CD14-positive monocyte (primary cell): ENCODE measurements around the gene DPEP2NB. TPM values are rescaled to one million over a fixed set of nuclear protein-coding genes. Genes with fewer than 3 reads are reported as not detected.
A peak's percentile ranks its signal among the peaks of the same experiment; 100 is the strongest.
"Not testable (repeated sequence)": the region's sequence is repeated elsewhere in the genome, so short reads cannot be mapped to it uniquely, and the experiment has no call there.

Source experiments
- DNase-seq, 3 donors: peaks; one replicate each; pipeline ENCODE4 v3.0.0-alpha.2; 2011 to 2022
- H2AFZ ChIP-seq: 2 replicates; pipeline ENCODE4 v1.6.0; 2012; ENCODE audit warnings: mild to moderate bottlenecking, low read depth, low read length, inconsistent platforms; ENCODE audit not compliant: insufficient read depth, poor library complexity, severe bottlenecking
- H3K27ac ChIP-seq, 2 donors: 1 replicate in 1 of 2; 2 replicates in 1 of 2; pipeline ENCODE4 v1.5.1; 2012 to 2013; ENCODE audit warnings: low read length in 2 of 2, control low read depth in 1 of 2, inconsistent platforms in 1 of 2, low read depth in 1 of 2, mild to moderate bottlenecking in 1 of 2
- H3K27me3 ChIP-seq, 2 donors: one replicate each; pipeline versions ENCODE4 v1.6.0 to v1.6.1; 2011 to 2013; ENCODE audit warnings: low read length in 2 of 2; ENCODE audit not compliant: control insufficient read depth in 2 of 2, insufficient read depth in 2 of 2
- H3K36me3 ChIP-seq, 2 donors: replicated peaks in 1 of 2; 1 replicate in 1 of 2; 2 replicates in 1 of 2; pipeline versions ENCODE4 v1.5.1 to v1.6.1; 2012 to 2013; ENCODE audit warnings: low read length in 2 of 2, control low read depth in 1 of 2, inconsistent platforms in 1 of 2, mild to moderate bottlenecking in 1 of 2; ENCODE audit not compliant: insufficient read depth in 2 of 2, control insufficient read depth in 1 of 2
- H3K4me1 ChIP-seq, 2 donors: 1 replicate in 1 of 2; 2 replicates in 1 of 2; pipeline versions ENCODE4 v1.5.1 to v1.6.1; 2012 to 2013; ENCODE audit warnings: low read length in 2 of 2, control low read depth in 1 of 2, inconsistent platforms in 1 of 2, mild to moderate bottlenecking in 1 of 2, moderate library complexity in 1 of 2; ENCODE audit not compliant: insufficient read depth in 2 of 2, control insufficient read depth in 1 of 2
- H3K4me2 ChIP-seq: replicated peaks from 2 replicates; pipeline ENCODE3; 2012; ENCODE audit warnings: low read length, moderate library complexity, mild to moderate bottlenecking; ENCODE audit not compliant: poor library complexity, severe bottlenecking; ENCODE audit errors: extremely low read depth
- H3K4me3 ChIP-seq, 3 experiments: fragments of 200-600 bp in 1 of 3; sonication (generic) in 1 of 3; replicated peaks in 1 of 3; 1 replicate in 2 of 3; 2 replicates in 1 of 3; pipeline ENCODE4 v1.5.1; 2011 to 2013; ENCODE audit warnings: low read length in 3 of 3, mild to moderate bottlenecking in 3 of 3, control low read depth in 2 of 3, low read depth in 2 of 3, inconsistent platforms in 1 of 3, moderate library complexity in 1 of 3
- H3K79me2 ChIP-seq: 2 replicates; pipeline ENCODE4 v1.6.0; 2012; ENCODE audit warnings: mild to moderate bottlenecking, control low read depth, inconsistent platforms, low read length, moderate library complexity; ENCODE audit not compliant: insufficient read depth
- H3K9ac ChIP-seq: 2 replicates; pipeline ENCODE4 v1.6.0; 2017; ENCODE audit warnings: low read length, mild to moderate bottlenecking; ENCODE audit not compliant: insufficient read depth, poor library complexity, severe bottlenecking
- H3K9me3 ChIP-seq, 2 donors: replicated peaks in 1 of 2; 1 replicate in 1 of 2; 2 replicates in 1 of 2; pipeline versions ENCODE4 v1.5.1 to v1.6.1; 2012 to 2013; ENCODE audit warnings: low read length in 2 of 2, control low read depth in 1 of 2; ENCODE audit not compliant: control insufficient read depth in 1 of 2, insufficient read depth in 1 of 2
- H4K20me1 ChIP-seq: 2 replicates; pipeline ENCODE4 v1.6.0; 2012; ENCODE audit warnings: mild to moderate bottlenecking, low read length, control low read depth, moderate library complexity; ENCODE audit not compliant: insufficient read depth
- H3K27ac Mint-ChIP-seq, 7 donors: one replicate each; pipeline ENCODE4 v1.8.0; 2020; ENCODE audit warnings: mild to moderate bottlenecking in 7 of 7, mixed read lengths in 7 of 7, moderate library complexity in 6 of 7, inconsistent platforms in 2 of 7
- H3K27me3 Mint-ChIP-seq, 3 donors: one replicate each; pipeline ENCODE4 v1.8.0; 2021 to 2022; ENCODE audit warnings: low read depth in 3 of 3, mild to moderate bottlenecking in 3 of 3, mixed read lengths in 3 of 3, moderate library complexity in 3 of 3, inconsistent platforms in 1 of 3
- H3K36me3 Mint-ChIP-seq, 2 donors: one replicate each; pipeline ENCODE4 v1.8.0; 2020; ENCODE audit warnings: mixed read lengths in 2 of 2, inconsistent platforms in 1 of 2, mild to moderate bottlenecking in 1 of 2
- H3K4me1 Mint-ChIP-seq: one replicate; pipeline ENCODE4 v1.8.0; 2020; ENCODE audit warnings: mild to moderate bottlenecking, mixed read lengths
- H3K4me3 Mint-ChIP-seq, 2 donors: one replicate each; pipeline ENCODE4 v1.8.0; 2020; ENCODE audit warnings: mild to moderate bottlenecking in 2 of 2, mixed read lengths in 2 of 2, moderate library complexity in 1 of 2
- H3K9me3 Mint-ChIP-seq, 7 donors: one replicate each; pipeline ENCODE4 v1.8.0; 2020 to 2022; ENCODE audit warnings: mixed read lengths in 7 of 7, mild to moderate bottlenecking in 6 of 7, moderate library complexity in 6 of 7, inconsistent platforms in 2 of 7
- CTCF ChIP-seq: fragments of 200-600 bp; IDR thresholded peaks from one replicate; pipeline ENCODE4 v1.8.0; 2022; ENCODE audit warnings: antibody characterized with exemption, mild to moderate bottlenecking
- WGBS: methylation state at CpG from one replicate; pipeline ENCODE4 v1.1.5; 2013; ENCODE audit warnings: missing lambda C conversion rate; ENCODE audit not compliant: insufficient coverage; 5-methylcytosine and 5-hydroxymethylcytosine counted together
- intact Hi-C, 2 donors: fragments of 100-400 bp; cut with micrococcal nuclease; formaldehyde crosslinking; loops; one replicate each; pipeline versions ENCODE4 v1.15.0 to v1.15.1; 2023
- polyA plus RNA-seq, 3 donors: library from polyadenylated mRNA; depleted of rRNA in 1 of 3; unstranded in 2 of 3; stranded (reverse) in 1 of 3; fragments of 300-500 nt in 2 of 3; fragments of >200 nt in 1 of 3; fragmentation: Illumina TruSeq in 2 of 3; gene quantifications; 1 replicate in 2 of 3; 2 replicates in 1 of 3; pipeline ENCODE4 v1.2.3, GENCODE V29; 2012 to 2021

DPEP2NB gene
- polyA plus RNA-seq, 3 donors: not detected

DNA sequence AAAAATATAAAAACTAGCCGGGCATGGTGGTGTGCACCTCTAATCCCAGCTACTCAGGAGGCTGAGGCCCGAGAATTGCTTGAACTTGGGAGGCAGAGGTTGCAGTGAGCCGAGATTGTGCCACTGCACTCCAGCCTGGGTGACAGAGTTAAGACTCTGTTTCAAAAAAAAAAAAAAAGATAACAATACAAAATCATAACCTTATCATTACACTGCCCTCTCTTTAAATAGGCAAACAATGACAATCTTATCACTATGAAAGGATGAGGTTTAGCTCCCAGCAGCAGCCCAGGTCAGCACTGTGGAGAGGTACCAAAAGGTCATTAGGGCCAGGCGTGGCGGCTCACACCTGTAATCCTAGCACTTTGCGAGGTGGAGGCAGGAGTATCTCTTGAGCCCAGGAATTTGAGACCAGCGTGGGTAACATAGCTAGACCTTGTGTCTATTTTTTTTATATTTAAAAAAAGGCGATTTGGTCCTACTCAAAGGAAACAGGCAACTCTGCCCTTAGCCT, 3.5 kb upstream of the DPEP2NB start:
- Histone ChIP-seq H3K27me3 (no peaks in the 10 kb centered on the region), H2AFZ (no peak overlapping the region), H3K9ac (no peak overlapping the region), H3K27ac (no peak overlapping the region), H3K4me2 (no peak overlapping the region), H4K20me1 (no peaks in the 10 kb centered on the region), H3K36me3 (peaks cover 4 to 12% of the 10 kb centered on the region in 2 donors), H3K79me2 (peaks cover 32% of the 10 kb centered on the region), H3K9me3 (no peaks in the 10 kb centered on the region), H3K4me1 (peaks cover 24 to 27% of the 10 kb centered on the region in 2 donors), H3K4me3 (no peak overlapping the region)
- DNase-seq: no peak
- Mint-ChIP-seq H3K4me1 (peaks cover 25% of the 10 kb centered on the region), H3K36me3 (peaks cover 9 to 15% of the 10 kb centered on the region in 2 donors), H3K27me3 (peaks cover 0 to 4% (median 0%) of the 10 kb centered on the region in 3 donors), H3K9me3 (no peaks in the 10 kb centered on the region), H3K4me3 (no peak overlapping the region), H3K27ac (peak overlapping the region in 3 of 7 donors; percentile 5 to 65 (median 40))
- TF ChIP-seq CTCF: no peak
- WGBS: 100% methylated on average over 3 of the region's 8 CpGs
- intact Hi-C loops: no loop called here

GRCh38 chr16:68013440-68013839, 2.3 kb downstream of the DPEP2NB start:
- peak in 2 of 3 donors; percentile 43 to 54 for DNase-seq
- peak overlapping the region; percentile 51 to 66 for H3K27ac ChIP-seq
- peak overlapping the region in 1 of 2 donors; percentile 67 for H3K4me3 Mint-ChIP-seq

GRCh38 chr16:68009872-68010271, 5.8 kb downstream of the DPEP2NB start:
- not testable (repeated sequence) for H3K4me3 Mint-ChIP-seq, H3K27me3 ChIP-seq, H3K4me2 ChIP-seq, H3K27ac ChIP-seq, H2AFZ ChIP-seq, H3K4me3 ChIP-seq, H4K20me1 ChIP-seq, H3K9me3 ChIP-seq, H3K9ac ChIP-seq, H3K36me3 Mint-ChIP-seq, H3K9me3 Mint-ChIP-seq, H3K27me3 Mint-ChIP-seq, DNase-seq, H3K79me2 ChIP-seq, H3K27ac Mint-ChIP-seq, H3K36me3 ChIP-seq
- H3K4me1 Mint-ChIP-seq: peaks cover 48% of the 10 kb centered on the region
- intact Hi-C loops: loop anchor here in 1 of 2 donors (2.0 kb wide), 1 partner anchor 17 kb away; no protein-coding TSS in a partner anchor
- 51% methylated on average over 2 of the region's 4 CpGs for WGBS
- peaks cover 53 to 54% of the 10 kb centered on the region in 2 donors for H3K4me1 ChIP-seq

More at GRCh38 chr16:68013440-68013839, 2.3 kb downstream of the DPEP2NB start:
- H3K9ac ChIP-seq: no peak overlapping the region
- no peaks in the 10 kb centered on the region for H3K27me3 ChIP-seq
- no peak for TF ChIP-seq CTCF
- no peaks in the 10 kb centered on the region for H3K9me3 ChIP-seq
- WGBS: no CpG with 5 or more reads among the region's 1 CpG
- Mint-ChIP-seq H3K27me3 (peaks cover 0 to 4% (median 0%) of the 10 kb centered on the region in 3 donors), H3K36me3 (no peaks in the 10 kb centered on the region), H3K9me3 (no peaks in the 10 kb centered on the region), H3K4me1 (peaks cover 26% of the 10 kb centered on the region), H3K27ac (peak overlapping the region; percentile 62 to 94 (median 86))
- H3K36me3 ChIP-seq: no peaks in the 10 kb centered on the region
- peak overlapping the region in 1 of 3 experiments; percentile 32 for H3K4me3 ChIP-seq
- intact Hi-C loops: no loop called here
- H3K4me2 ChIP-seq: peak overlapping the region; percentile 26
- H2AFZ ChIP-seq: peak overlapping the region; percentile 61
- H4K20me1 ChIP-seq: no peaks in the 10 kb centered on the region
- H3K4me1 ChIP-seq: peaks cover 21 to 22% of the 10 kb centered on the region in 2 donors
- no peaks in the 10 kb centered on the region for H3K79me2 ChIP-seq
